ENCODE data around the gene OSBPL3. TPM values are rescaled to one million over a fixed set of nuclear protein-coding genes. Genes with fewer than 3 reads are reported as not detected.

The OSBPL3 gene
- total and polyA plus RNA-seq, 7 donors: 0.60 to 6.3 (median 1.8) TPM

GRCh38 chr7:24840563-24840962 lies 139.4 kb downstream of the OSBPL3 start:
- DNase-seq: no peak
- no peak for TF ChIP-seq POLR2AphosphoS5 (IDR thresholded peaks at IDR 0.05)
- TF ChIP-seq POLR2A (IDR thresholded peaks at IDR 0.05): no peak
- no peak for TF ChIP-seq CTCF (IDR thresholded peaks at IDR 0.05)
- no peak for TF ChIP-seq EP300 (IDR thresholded peaks at IDR 0.05)
- Histone ChIP-seq H3K27me3 (no peaks in the 10 kb centered on the region), H3K4me3 (no peak overlapping the region), H3K9me3 (no peaks in the 10 kb centered on the region), H3K27ac (no peak overlapping the region), H3K36me3 (no peaks in the 10 kb centered on the region), H3K4me1 (no peaks in the 10 kb centered on the region)
- intact Hi-C loops (cut with DNase I): no loop called here

- no peaks in the 10 kb centered on the region for H3K4me1 ChIP-seq
- no peaks in the 10 kb centered on the region for H3K36me3 ChIP-seq
- no peak overlapping the region for H3K4me3 ChIP-seq
- TF ChIP-seq EP300 (IDR thresholded peaks at IDR 0.05): no peak
- TF ChIP-seq POLR2AphosphoS5 (IDR thresholded peaks at IDR 0.05): no peak
- TF ChIP-seq POLR2A (IDR thresholded peaks at IDR 0.05): no peak
- TF ChIP-seq CTCF (IDR thresholded peaks at IDR 0.05): no peak
- DNase-seq: no peak
- no peak overlapping the region for H3K27ac ChIP-seq
- WGBS, 2 donors: 59 to 89% methylated on average over 2 of the region's 2 CpGs
- no peaks in the 10 kb centered on the region for H3K27me3 ChIP-seq
- intact Hi-C loops (cut with DNase I): no loop called here
- H3K9me3 ChIP-seq: no peaks in the 10 kb centered on the region
Measured at GRCh38 chr7:24836084-24836483, 143.9 kb downstream of the OSBPL3 start.

GRCh38 chr7:24835643-24836042 lies 144.3 kb downstream of the OSBPL3 start:
- no peak for DNase-seq
- WGBS, 2 donors: 61 to 87% methylated on average over 3 of the region's 3 CpGs
- no peak overlapping the region for H3K27ac ChIP-seq

GRCh38 chr7:24834128-24834798 lies 145.7 kb downstream of the OSBPL3 start:
- peak overlapping the region in 2 of 4 donors; percentile 8 to 39 for H3K27ac ChIP-seq
- no peak for DNase-seq
- H3K27me3 ChIP-seq: no peaks in the 10 kb centered on the region
- 75 to 92% methylated on average over 25 of the region's 25 CpGs for WGBS, 2 donors
- intact Hi-C loops (cut with DNase I): no loop called here
- H3K36me3 ChIP-seq: no peaks in the 10 kb centered on the region
- H3K4me1 ChIP-seq: peaks cover 0 to 5% (median 2%) of the 10 kb centered on the region in 4 donors
- H3K9me3 ChIP-seq: no peaks in the 10 kb centered on the region
- no peak overlapping the region for H3K4me3 ChIP-seq
- TF ChIP-seq EP300 (IDR thresholded peaks at IDR 0.05): no peak
- no peak for TF ChIP-seq POLR2AphosphoS5 (IDR thresholded peaks at IDR 0.05)
- no peak for TF ChIP-seq CTCF (IDR thresholded peaks at IDR 0.05)
- no peak for TF ChIP-seq POLR2A (IDR thresholded peaks at IDR 0.05)

More at GRCh38 chr7:24835643-24836042, 144.3 kb downstream of the OSBPL3 start:
- intact Hi-C loops (cut with DNase I): no loop called here
- TF ChIP-seq POLR2A (IDR thresholded peaks at IDR 0.05) (no peak), CTCF (IDR thresholded peaks at IDR 0.05) (no peak), EP300 (IDR thresholded peaks at IDR 0.05) (no peak), POLR2AphosphoS5 (IDR thresholded peaks at IDR 0.05) (no peak)
- H3K4me3 ChIP-seq: no peak overlapping the region
- no peaks in the 10 kb centered on the region for H3K36me3 ChIP-seq
- H3K27me3 ChIP-seq: no peaks in the 10 kb centered on the region
- H3K9me3 ChIP-seq: no peaks in the 10 kb centered on the region
- no peaks in the 10 kb centered on the region for H3K4me1 ChIP-seq

- peak overlapping the region in 2 of 4 donors; percentile 8 to 39 for H3K27ac ChIP-seq
- H3K4me3 ChIP-seq: no peak overlapping the region
- no peaks in the 10 kb centered on the region for H3K36me3 ChIP-seq
- 72 to 83% methylated on average over 5 of the region's 5 CpGs for WGBS, 2 donors
- TF ChIP-seq POLR2A (IDR thresholded peaks at IDR 0.05) (no peak), EP300 (IDR thresholded peaks at IDR 0.05) (no peak), CTCF (IDR thresholded peaks at IDR 0.05) (no peak), POLR2AphosphoS5 (IDR thresholded peaks at IDR 0.05) (no peak)
- H3K27me3 ChIP-seq: no peaks in the 10 kb centered on the region
- no peak for DNase-seq
- H3K4me1 ChIP-seq: peaks cover 0 to 11% (median 7%) of the 10 kb centered on the region in 4 donors
- intact Hi-C loops (cut with DNase I): no loop called here
- H3K9me3 ChIP-seq: no peaks in the 10 kb centered on the region
Measured at GRCh38 chr7:24833549-24833948, 146.4 kb downstream of the OSBPL3 start.

Data from sigmoid colon (tissue), 7 donors.